GDM1 (cell line): Measurements from ENCODE around the gene CDHR2.
"Not testable (repeated sequence)": the region's sequence is repeated elsewhere in the genome, so short reads cannot be mapped to it uniquely, and the experiment has no call there.

Experiments used
- DNase-seq: peaks from one replicate; lab custom pipeline; 2025; lab: John Stamatoyannopoulos, UW

CDHR2 gene

GRCh38 chr5:176573564-176574296, 24.6 kb downstream of the CDHR2 start:
- peak; percentile 25 for DNase-seq

- no peak for DNase-seq
Measured at GRCh38 chr5:176574297-176574591, 25.1 kb downstream of the CDHR2 start.

GRCh38 chr5:176575066-176575465, 25.9 kb downstream of the CDHR2 start:
- no peak for DNase-seq

- no peak for DNase-seq
Measured at GRCh38 chr5:176575488-176576422, 26.6 kb downstream of the CDHR2 start.

GRCh38 chr5:176577312-176578176, 28.4 kb downstream of the CDHR2 start:
- no peak for DNase-seq

- no peak for DNase-seq
Measured at GRCh38 chr5:176578391-176578808, 29.3 kb downstream of the CDHR2 start.

GRCh38 chr5:176579323-176579722, 30.2 kb downstream of the CDHR2 start:
- DNase-seq: no peak

- no peak for DNase-seq
Measured at GRCh38 chr5:176581361-176581760, 32.2 kb downstream of the CDHR2 start.

- DNase-seq: no peak
Measured at GRCh38 chr5:176583076-176583475, 33.9 kb downstream of the CDHR2 start.

GRCh38 chr5:176587398-176587797, 38.3 kb downstream of the CDHR2 start:
- no peak for DNase-seq

- no peak for DNase-seq
Measured at GRCh38 chr5:176588297-176588696, 39.2 kb downstream of the CDHR2 start.

- no peak for DNase-seq
Measured at GRCh38 chr5:176589039-176589769, 40.1 kb downstream of the CDHR2 start.

- no peak for DNase-seq
Measured at GRCh38 chr5:176590035-176590717, 41.0 kb downstream of the CDHR2 start.

- DNase-seq: not testable (repeated sequence)
Measured at GRCh38 chr5:176591667-176592066, 42.5 kb downstream of the CDHR2 start.

GRCh38 chr5:176592573-176592972, 43.4 kb downstream of the CDHR2 start:
- DNase-seq: no peak

- no peak for DNase-seq
Measured at GRCh38 chr5:176593273-176593869, 44.2 kb downstream of the CDHR2 start.

GRCh38 chr5:176594554-176594953, 45.4 kb downstream of the CDHR2 start:
- no peak for DNase-seq

- no peak for DNase-seq
Measured at GRCh38 chr5:176595386-176595943, 46.3 kb downstream of the CDHR2 start.

GRCh38 chr5:176596069-176596644, 47.0 kb downstream of the CDHR2 start:
- no peak for DNase-seq
